ENCODE data around the gene URI1. TPM values are rescaled to one million over a fixed set of nuclear protein-coding genes. Genes with fewer than 3 reads are reported as not detected.

URI1 gene
- total and polyA plus RNA-seq, 2 experiments from 2014 or later = 16.2 to 58.1 TPM

- H3K27ac ChIP-seq = no peak overlapping the region
- H3K9me2 ChIP-seq (ENCODE audit: insufficient read depth) = no peaks in the 10 kb centered on the region
- H3K9me3 ChIP-seq (ENCODE audit: low read depth) = no peaks in the 10 kb centered on the region
- 72 to 74% methylated on average over 2 of the region's 2 CpGs for WGBS, 2 experiments (ENCODE audit: low coverage in 1 of 2, low lambda C conversion rate in 2 of 2, missing lambda C conversion rate in 2 of 2)
- peaks cover 100% of the 10 kb centered on the region for H3K79me2 ChIP-seq (ENCODE audit: insufficient read depth)
- peaks cover 23% of the 10 kb centered on the region for H3K4me1 ChIP-seq (ENCODE audit: insufficient read depth)
- H3K4me2 ChIP-seq (ENCODE audit: unreplicated experiment) = no peak overlapping the region
- no peak overlapping the region for H3K4me3 ChIP-seq
- H2AFZ ChIP-seq = no peak overlapping the region
- H4K20me1 ChIP-seq (ENCODE audit: insufficient read depth) = peaks cover 31% of the 10 kb centered on the region
- TF ChIP-seq EZH2 (IDR thresholded peaks at IDR 0.05; ENCODE audit: insufficient read depth, poor library complexity, severe bottlenecking) (no peak), EZH2phosphoT487 (IDR thresholded peaks at IDR 0.05; ENCODE audit: insufficient read depth, low read depth) (no peak)
- H3F3A ChIP-seq (ENCODE audit: insufficient read depth) = peaks cover 22% of the 10 kb centered on the region
- H3K36me3 ChIP-seq (ENCODE audit: low read depth) = no peaks in the 10 kb centered on the region
- H3K9ac ChIP-seq = no peak overlapping the region
- H3K27me3 ChIP-seq (replicated peaks; ENCODE audit: insufficient read depth) = no peaks in the 10 kb centered on the region
- in situ Hi-C loops (cut with MboI) = no loop called here
- DNase-seq = no peak
These were observed 29.0 kb downstream of the URI1 start for GRCh38 chr19:29971002-29971401.

DNA sequence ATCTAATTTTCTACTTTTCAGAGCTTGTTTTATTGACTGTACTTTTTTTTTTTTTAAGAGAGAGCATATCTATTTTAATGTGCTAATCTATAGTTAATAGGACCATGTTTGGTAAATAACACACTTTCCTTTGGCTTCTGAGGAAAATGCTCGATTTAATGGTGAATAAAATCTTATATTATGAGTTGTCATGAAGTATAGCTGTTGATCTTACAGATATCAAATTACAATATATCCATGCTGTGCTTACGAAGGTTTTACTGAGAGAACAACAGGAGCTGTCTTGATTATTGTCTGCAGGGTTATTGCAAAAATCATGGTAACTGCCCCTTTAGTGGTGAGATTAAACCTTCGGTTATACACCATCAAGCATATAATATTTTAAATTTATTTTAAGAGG lies 29.6 kb downstream of the URI1 start:
- WGBS, 2 experiments (ENCODE audit: low coverage in 1 of 2, low lambda C conversion rate in 2 of 2, missing lambda C conversion rate in 2 of 2) = 98 to 99% methylated on average over 3 of the region's 3 CpGs
- Histone ChIP-seq H3K4me3 (no peak overlapping the region), H3K36me3 (ENCODE audit: low read depth) (no peaks in the 10 kb centered on the region), H3F3A (ENCODE audit: insufficient read depth) (peaks cover 15% of the 10 kb centered on the region), H3K27me3 (replicated peaks; ENCODE audit: insufficient read depth) (no peaks in the 10 kb centered on the region), H3K4me2 (ENCODE audit: unreplicated experiment) (no peak overlapping the region), H3K9me2 (ENCODE audit: insufficient read depth) (no peaks in the 10 kb centered on the region), H3K4me1 (ENCODE audit: insufficient read depth) (peaks cover 17% of the 10 kb centered on the region), H3K9me3 (ENCODE audit: low read depth) (no peaks in the 10 kb centered on the region), H3K27ac (no peak overlapping the region), H2AFZ (no peak overlapping the region), H3K79me2 (ENCODE audit: insufficient read depth) (peaks cover 100% of the 10 kb centered on the region), H3K9ac (no peak overlapping the region), H4K20me1 (ENCODE audit: insufficient read depth) (peaks cover 30% of the 10 kb centered on the region)
- TF ChIP-seq EZH2phosphoT487 (IDR thresholded peaks at IDR 0.05; ENCODE audit: insufficient read depth, low read depth) = no peak
- no peak for TF ChIP-seq EZH2 (IDR thresholded peaks at IDR 0.05; ENCODE audit: insufficient read depth, poor library complexity, severe bottlenecking)
- no peak for DNase-seq
- in situ Hi-C loops (cut with MboI) = no loop called here

- no peak for DNase-seq
- no peak for TF ChIP-seq EZH2 (IDR thresholded peaks at IDR 0.05; ENCODE audit: insufficient read depth, poor library complexity, severe bottlenecking)
- TF ChIP-seq EZH2phosphoT487 (IDR thresholded peaks at IDR 0.05; ENCODE audit: insufficient read depth, low read depth) = no peak
- H3K27me3 ChIP-seq (replicated peaks; ENCODE audit: insufficient read depth) = no peaks in the 10 kb centered on the region
- 97 to 98% methylated on average over 2 of the region's 2 CpGs for WGBS, 2 experiments (ENCODE audit: low coverage in 1 of 2, low lambda C conversion rate in 2 of 2, missing lambda C conversion rate in 2 of 2)
- peaks cover 100% of the 10 kb centered on the region for H3K79me2 ChIP-seq (ENCODE audit: insufficient read depth)
- H3K9me2 ChIP-seq (ENCODE audit: insufficient read depth) = no peaks in the 10 kb centered on the region
- no peaks in the 10 kb centered on the region for H3K9me3 ChIP-seq (ENCODE audit: low read depth)
- H3F3A ChIP-seq (ENCODE audit: insufficient read depth) = no peaks in the 10 kb centered on the region
- H3K4me1 ChIP-seq (ENCODE audit: insufficient read depth) = peaks cover 10% of the 10 kb centered on the region
- no peak overlapping the region for H3K4me3 ChIP-seq
- peaks cover 17% of the 10 kb centered on the region for H4K20me1 ChIP-seq (ENCODE audit: insufficient read depth)
- in situ Hi-C loops (cut with MboI) = no loop called here
- no peak overlapping the region for H3K27ac ChIP-seq
- no peak overlapping the region for H3K4me2 ChIP-seq (ENCODE audit: unreplicated experiment)
- H2AFZ ChIP-seq = no peak overlapping the region
- no peak overlapping the region for H3K9ac ChIP-seq
- H3K36me3 ChIP-seq (ENCODE audit: low read depth) = no peaks in the 10 kb centered on the region
These were observed 32.7 kb downstream of the URI1 start for GRCh38 chr19:29974701-29975100.

GRCh38 chr19:29976151-29976943 lies 34.3 kb downstream of the URI1 start:
- Histone ChIP-seq H3K27ac (no peak overlapping the region), H3K4me3 (no peak overlapping the region), H4K20me1 (ENCODE audit: insufficient read depth) (peaks cover 10% of the 10 kb centered on the region), H3K79me2 (ENCODE audit: insufficient read depth) (peaks cover 100% of the 10 kb centered on the region), H3F3A (ENCODE audit: insufficient read depth) (no peaks in the 10 kb centered on the region), H3K4me2 (ENCODE audit: unreplicated experiment) (no peak overlapping the region), H3K9me2 (ENCODE audit: insufficient read depth) (no peaks in the 10 kb centered on the region), H3K9ac (no peak overlapping the region), H3K36me3 (ENCODE audit: low read depth) (no peaks in the 10 kb centered on the region), H3K4me1 (ENCODE audit: insufficient read depth) (peaks cover 10% of the 10 kb centered on the region), H3K9me3 (ENCODE audit: low read depth) (no peaks in the 10 kb centered on the region), H2AFZ (no peak overlapping the region), H3K27me3 (replicated peaks; ENCODE audit: insufficient read depth) (no peaks in the 10 kb centered on the region)
- no peak for TF ChIP-seq EZH2phosphoT487 (IDR thresholded peaks at IDR 0.05; ENCODE audit: insufficient read depth, low read depth)
- TF ChIP-seq EZH2 (IDR thresholded peaks at IDR 0.05; ENCODE audit: insufficient read depth, poor library complexity, severe bottlenecking) = no peak
- WGBS, 2 experiments (ENCODE audit: low coverage in 1 of 2, low lambda C conversion rate in 2 of 2, missing lambda C conversion rate in 2 of 2) = 97% methylated on average over 6 of the region's 6 CpGs
- DNase-seq = no peak
- in situ Hi-C loops (cut with MboI) = no loop called here

Measured in GM23248 (cell line).